GM18502 (cell line): Measurements from ENCODE around the gene UBTD1.

Experiments
- ATAC-seq: cut with Tn5 transposase; IDR thresholded peaks from one replicate; pipeline ENCODE4 v1.9.1; 2021; ENCODE audit warnings: mild to moderate bottlenecking; ENCODE audit not compliant: unreplicated experiment, poor library complexity

The UBTD1 gene

GRCh38 chr10:97600616-97601015 is 101.9 kb downstream of the UBTD1 start:
- no peak for ATAC-seq

GRCh38 chr10:97601268-97602215 is 102.8 kb downstream of the UBTD1 start:
- ATAC-seq: no peak

GRCh38 chr10:97607095-97607636 is 108.4 kb downstream of the UBTD1 start:
- no peak for ATAC-seq

GRCh38 chr10:97608991-97609561 is 110.4 kb downstream of the UBTD1 start:
- ATAC-seq: no peak

GRCh38 chr10:97611473-97611872 is 112.7 kb downstream of the UBTD1 start:
- ATAC-seq: no peak

GRCh38 chr10:97612386-97612785 is 113.7 kb downstream of the UBTD1 start:
- no peak for ATAC-seq

GRCh38 chr10:97618285-97618684 is 119.6 kb downstream of the UBTD1 start:
- ATAC-seq: no peak

GRCh38 chr10:97618733-97619132 is 120.0 kb downstream of the UBTD1 start:
- ATAC-seq: no peak
